Measurements from ENCODE around the gene TRNAU1AP.

DNA sequence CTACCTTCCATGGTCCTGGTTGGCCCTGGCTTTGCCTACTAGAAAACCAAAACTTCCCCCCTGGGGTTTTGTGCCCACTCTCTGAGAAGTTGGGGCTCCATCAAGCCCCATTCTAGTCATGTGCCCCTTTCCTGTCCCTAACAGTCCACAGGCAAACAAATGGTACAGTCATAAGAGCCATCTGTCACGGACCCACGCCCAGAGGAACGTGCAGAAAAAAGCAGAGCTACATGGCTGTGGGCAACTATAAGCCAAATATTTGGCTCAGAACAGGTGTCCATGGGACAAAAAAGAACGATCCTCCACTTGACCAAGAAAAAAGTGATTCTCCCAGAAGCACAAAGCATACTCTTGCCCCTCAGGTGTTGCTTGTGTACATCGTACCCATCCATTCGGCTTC lies 14.6 kb upstream of the TRNAU1AP start:
- no peak for TF ChIP-seq CTCF (conservative IDR thresholded peaks at IDR 0.05)
- TF ChIP-seq EZH2 (IDR thresholded peaks at IDR 0.05; ENCODE audit: low read depth): no peak

Data from PC-9 (cell line).